ENCODE results near the gene IL36RN.

GRCh38 chr2:113081488-113082210 lies 22.7 kb downstream of the IL36RN start:
- TF ChIP-seq GATA2 (IDR thresholded peaks at IDR 0.05; ENCODE audit: low read depth, low read length) (no peak), GATA3 (IDR thresholded peaks at IDR 0.05; ENCODE audit: low read depth, low read length) (no peak)

All from SH-SY5Y (cell line).